ENCODE data around the gene CLDN24.

DNA sequence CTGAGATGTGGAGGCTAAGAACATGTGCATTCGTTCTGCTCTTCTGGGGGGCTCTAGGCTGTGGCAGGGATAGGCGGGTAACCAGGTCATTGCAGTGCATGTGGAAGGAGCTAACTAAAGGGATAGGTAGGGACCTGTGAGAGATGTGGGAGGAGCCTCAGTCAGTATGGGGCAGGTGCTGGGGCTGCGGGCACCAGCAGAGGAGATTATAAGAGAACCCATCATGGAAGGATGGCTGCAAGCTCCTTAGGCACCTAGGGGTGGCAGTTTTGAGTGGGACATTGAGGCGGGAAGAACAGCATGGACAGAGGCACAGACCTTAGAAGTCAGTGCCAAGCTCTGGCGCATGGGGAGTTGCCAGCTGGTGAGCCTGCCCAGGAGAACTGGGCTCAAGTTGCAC, 9.4 kb downstream of the CLDN24 start:
- TF ChIP-seq, protein P1, sequence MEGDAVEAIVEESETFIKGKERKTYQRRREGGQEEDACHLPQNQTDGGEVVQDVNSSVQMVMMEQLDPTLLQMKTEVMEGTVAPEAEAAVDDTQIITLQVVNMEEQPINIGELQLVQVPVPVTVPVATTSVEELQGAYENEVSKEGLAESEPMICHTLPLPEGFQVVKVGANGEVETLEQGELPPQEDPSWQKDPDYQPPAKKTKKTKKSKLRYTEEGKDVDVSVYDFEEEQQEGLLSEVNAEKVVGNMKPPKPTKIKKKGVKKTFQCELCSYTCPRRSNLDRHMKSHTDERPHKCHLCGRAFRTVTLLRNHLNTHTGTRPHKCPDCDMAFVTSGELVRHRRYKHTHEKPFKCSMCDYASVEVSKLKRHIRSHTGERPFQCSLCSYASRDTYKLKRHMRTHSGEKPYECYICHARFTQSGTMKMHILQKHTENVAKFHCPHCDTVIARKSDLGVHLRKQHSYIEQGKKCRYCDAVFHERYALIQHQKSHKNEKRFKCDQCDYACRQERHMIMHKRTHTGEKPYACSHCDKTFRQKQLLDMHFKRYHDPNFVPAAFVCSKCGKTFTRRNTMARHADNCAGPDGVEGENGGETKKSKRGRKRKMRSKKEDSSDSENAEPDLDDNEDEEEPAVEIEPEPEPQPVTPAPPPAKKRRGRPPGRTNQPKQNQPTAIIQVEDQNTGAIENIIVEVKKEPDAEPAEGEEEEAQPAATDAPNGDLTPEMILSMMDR (IDR thresholded peaks at IDR 0.05) = no peak
- TF ChIP-seq POLR2A (IDR thresholded peaks at IDR 0.05) = no peak

Data from testis (tissue), 2 donors.